ENCODE results near the gene SIX1. TPM values are rescaled to one million over a fixed set of nuclear protein-coding genes. Genes with fewer than 3 reads are reported as not detected.

The SIX1 gene
- total RNA-seq, 1 donor from 2014 or later: 0.20 TPM

GRCh38 chr14:60643463-60644314 is 5.6 kb downstream of the SIX1 start:
- H3K4me3 Mint-ChIP-seq (ENCODE audit: unreplicated experiment): peak overlapping the region; percentile 20
- H3K36me3 ChIP-seq (ENCODE audit: insufficient read depth, low read length): no peaks in the 10 kb centered on the region
- H3K27ac ChIP-seq (ENCODE audit: low read depth, low read length): no peak overlapping the region
- peak overlapping the region; percentile 58 for H3K4me2 ChIP-seq (ENCODE audit: low read length)
- H3K9ac ChIP-seq (ENCODE audit: low read length): no peak overlapping the region
- peaks cover 36% of the 10 kb centered on the region for H3K79me2 ChIP-seq (ENCODE audit: insufficient read depth, low read length)
- no peaks in the 10 kb centered on the region for H3K4me1 ChIP-seq (ENCODE audit: insufficient read depth, low read length)
- H3K4me3 ChIP-seq (ENCODE audit: insufficient read depth, low read depth, low read length): no peak overlapping the region
- H2AFZ ChIP-seq (ENCODE audit: low read depth, low read length): no peak overlapping the region
- peaks cover 16% of the 10 kb centered on the region for H4K20me1 ChIP-seq (ENCODE audit: insufficient read depth, low read length)
- no peak for FAIRE-seq
- H3K27me3 Mint-ChIP-seq (ENCODE audit: low read depth, unreplicated experiment): peaks cover 90% of the 10 kb centered on the region
- peaks cover 70% of the 10 kb centered on the region for H3K27me3 ChIP-seq (ENCODE audit: insufficient read depth, low read length)
- H3K4me1 Mint-ChIP-seq (ENCODE audit: low read depth, unreplicated experiment): no peaks in the 10 kb centered on the region
- DNase-seq (ENCODE audit: low read depth): no peak
- no peak overlapping the region for H3K27ac Mint-ChIP-seq (ENCODE audit: unreplicated experiment)
- H3K9me3 ChIP-seq (ENCODE audit: insufficient read depth, low read depth, low read length): no peaks in the 10 kb centered on the region
- TF ChIP-seq, protein P1, sequence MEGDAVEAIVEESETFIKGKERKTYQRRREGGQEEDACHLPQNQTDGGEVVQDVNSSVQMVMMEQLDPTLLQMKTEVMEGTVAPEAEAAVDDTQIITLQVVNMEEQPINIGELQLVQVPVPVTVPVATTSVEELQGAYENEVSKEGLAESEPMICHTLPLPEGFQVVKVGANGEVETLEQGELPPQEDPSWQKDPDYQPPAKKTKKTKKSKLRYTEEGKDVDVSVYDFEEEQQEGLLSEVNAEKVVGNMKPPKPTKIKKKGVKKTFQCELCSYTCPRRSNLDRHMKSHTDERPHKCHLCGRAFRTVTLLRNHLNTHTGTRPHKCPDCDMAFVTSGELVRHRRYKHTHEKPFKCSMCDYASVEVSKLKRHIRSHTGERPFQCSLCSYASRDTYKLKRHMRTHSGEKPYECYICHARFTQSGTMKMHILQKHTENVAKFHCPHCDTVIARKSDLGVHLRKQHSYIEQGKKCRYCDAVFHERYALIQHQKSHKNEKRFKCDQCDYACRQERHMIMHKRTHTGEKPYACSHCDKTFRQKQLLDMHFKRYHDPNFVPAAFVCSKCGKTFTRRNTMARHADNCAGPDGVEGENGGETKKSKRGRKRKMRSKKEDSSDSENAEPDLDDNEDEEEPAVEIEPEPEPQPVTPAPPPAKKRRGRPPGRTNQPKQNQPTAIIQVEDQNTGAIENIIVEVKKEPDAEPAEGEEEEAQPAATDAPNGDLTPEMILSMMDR (IDR thresholded peaks at IDR 0.05; ENCODE audit: insufficient read depth, low read depth, low read length): no peak
- no peak for TF ChIP-seq EZH2 (IDR thresholded peaks at IDR 0.05; ENCODE audit: insufficient read depth, low read length)
- peaks cover 10% of the 10 kb centered on the region for H3K9me3 Mint-ChIP-seq (ENCODE audit: unreplicated experiment)
- H3K36me3 Mint-ChIP-seq (ENCODE audit: low read depth, unreplicated experiment): no peaks in the 10 kb centered on the region

DNA sequence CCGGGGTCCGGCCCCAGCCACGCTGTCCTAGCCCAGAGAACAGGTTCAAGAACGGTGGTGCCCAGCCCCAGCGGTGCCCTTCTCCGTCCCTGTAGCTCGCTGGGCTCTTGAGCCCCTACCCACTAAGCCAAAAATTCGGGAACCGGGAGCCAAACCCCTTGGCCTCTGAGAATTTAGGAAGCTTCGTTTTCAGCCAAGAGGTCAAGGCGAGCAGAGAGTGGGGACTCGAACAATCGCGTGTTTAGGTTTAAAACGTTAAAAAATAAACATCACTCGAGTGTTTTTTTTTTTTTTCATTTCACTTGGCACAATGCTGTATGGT is 6.2 kb downstream of the SIX1 start:
- H3K9ac ChIP-seq (ENCODE audit: low read length): no peak overlapping the region
- H3K4me3 Mint-ChIP-seq (ENCODE audit: unreplicated experiment): no peak overlapping the region
- peaks cover 30% of the 10 kb centered on the region for H3K79me2 ChIP-seq (ENCODE audit: insufficient read depth, low read length)
- H3K4me1 ChIP-seq (ENCODE audit: insufficient read depth, low read length): peaks cover under 1% of the 10 kb centered on the region
- no peaks in the 10 kb centered on the region for H3K9me3 ChIP-seq (ENCODE audit: insufficient read depth, low read depth, low read length)
- H2AFZ ChIP-seq (ENCODE audit: low read depth, low read length): no peak overlapping the region
- peak overlapping the region; percentile 58 for H3K4me2 ChIP-seq (ENCODE audit: low read length)
- H3K4me1 Mint-ChIP-seq (ENCODE audit: low read depth, unreplicated experiment): no peaks in the 10 kb centered on the region
- FAIRE-seq (no peak), DNase-seq (ENCODE audit: low read depth) (no peak)
- H3K9me3 Mint-ChIP-seq (ENCODE audit: unreplicated experiment): peaks cover 10% of the 10 kb centered on the region
- H3K27me3 ChIP-seq (ENCODE audit: insufficient read depth, low read length): peaks cover 67% of the 10 kb centered on the region
- H3K4me3 ChIP-seq (ENCODE audit: insufficient read depth, low read depth, low read length): no peak overlapping the region
- TF ChIP-seq EZH2 (IDR thresholded peaks at IDR 0.05; ENCODE audit: insufficient read depth, low read length): no peak
- TF ChIP-seq, protein P1 (IDR thresholded peaks at IDR 0.05; ENCODE audit: insufficient read depth, low read depth, low read length): no peak
- H3K27ac Mint-ChIP-seq (ENCODE audit: unreplicated experiment): no peak overlapping the region
- peaks cover 92% of the 10 kb centered on the region for H3K27me3 Mint-ChIP-seq (ENCODE audit: low read depth, unreplicated experiment)
- H3K27ac ChIP-seq (ENCODE audit: low read depth, low read length): no peak overlapping the region
- H4K20me1 ChIP-seq (ENCODE audit: insufficient read depth, low read length): peaks cover 16% of the 10 kb centered on the region
- H3K36me3 Mint-ChIP-seq (ENCODE audit: low read depth, unreplicated experiment): no peaks in the 10 kb centered on the region
- no peaks in the 10 kb centered on the region for H3K36me3 ChIP-seq (ENCODE audit: insufficient read depth, low read length)

Data from astrocyte (in vitro differentiated cells and primary cell).